HFF-Myc (cell line): ENCODE results near the gene SOCS3.
"Not testable (repeated sequence)": the region's sequence is repeated elsewhere in the genome, so short reads cannot be mapped to it uniquely, and the experiment has no call there.

ENCODE experiments used
- DNase-seq: peaks from one replicate; pipeline ENCODE4 v3.0.0-alpha.2; 2011; ENCODE audit warnings: low read depth; ENCODE audit errors: extremely low read depth
- H3K4me3 ChIP-seq: replicated peaks from 2 replicates; pipeline ENCODE4 v1.5.1; 2011; ENCODE audit warnings: low read depth, mild to moderate bottlenecking, control low read depth, low read length
- CTCF ChIP-seq: IDR thresholded peaks from 2 replicates; pipeline ENCODE4 v1.5.1; 2012; ENCODE audit warnings: mild to moderate bottlenecking, low read depth, low read length, control low read depth; ENCODE audit errors: missing control alignments

SOCS3 gene

GRCh38 chr17:78315355-78316114, 44.3 kb downstream of the SOCS3 start:
- H3K4me3 ChIP-seq, result peak overlapping the region; percentile 22
- DNase-seq, result peak; percentile 82
- TF ChIP-seq CTCF, result peak; percentile 3

GRCh38 chr17:78314683-78315354, 45.1 kb downstream of the SOCS3 start:
- peak; percentile 6 for TF ChIP-seq CTCF
- H3K4me3 ChIP-seq, result no peak overlapping the region; the same call in 1 of the 2 replicates
- DNase-seq, result no peak

- DNase-seq, result no peak
- H3K4me3 ChIP-seq, result peak overlapping the region; percentile 34
- TF ChIP-seq CTCF, result no peak
Observed at GRCh38 chr17:78313735-78314648, 45.9 kb downstream of the SOCS3 start.

GRCh38 chr17:78309659-78310255, 50.1 kb downstream of the SOCS3 start:
- not testable (repeated sequence) for H3K4me3 ChIP-seq, DNase-seq

- DNase-seq, result no peak
Observed at GRCh38 chr17:78307887-78308638, 51.8 kb downstream of the SOCS3 start.

GRCh38 chr17:78306913-78307312, 53.0 kb downstream of the SOCS3 start:
- no peak for DNase-seq
- no peak overlapping the region for H3K4me3 ChIP-seq
- TF ChIP-seq CTCF, result no peak

More at GRCh38 chr17:78307887-78308638, 51.8 kb downstream of the SOCS3 start:
- no peak overlapping the region for H3K4me3 ChIP-seq
- TF ChIP-seq CTCF, result no peak
